Transverse colon (tissue), 4 donors: ENCODE data around the gene PLD5.

Experiments used
- POLR2A ChIP-seq: fragments of 450-650 bp; IDR thresholded peaks from one replicate; pipeline ENCODE4 v1.6.1; 2016; ENCODE audit warnings: antibody characterized with exemption, mild to moderate bottlenecking, moderate library complexity
- POLR2AphosphoS5 ChIP-seq, 3 donors: sonication (generic); formaldehyde crosslinking; IDR thresholded peaks; one replicate each; pipeline ENCODE4 v1.6.1; 2016; ENCODE audit warnings: antibody characterized with exemption in 3 of 3
- TF ChIP-seq, protein P1 (sequence below), 5 experiments: fragments of 200-600 bp in 3 of 5; fragments of 450-650 bp in 2 of 5; sonication (generic) in 3 of 5; IDR thresholded peaks; 1 replicate in 2 of 5; 2 replicates in 3 of 5; pipeline ENCODE4 v1.5.1; 2016 to 2017; ENCODE audit warnings: antibody characterized with exemption in 5 of 5, inconsistent platforms in 3 of 5, mild to moderate bottlenecking in 2 of 5, moderate library complexity in 1 of 5

DNA sequence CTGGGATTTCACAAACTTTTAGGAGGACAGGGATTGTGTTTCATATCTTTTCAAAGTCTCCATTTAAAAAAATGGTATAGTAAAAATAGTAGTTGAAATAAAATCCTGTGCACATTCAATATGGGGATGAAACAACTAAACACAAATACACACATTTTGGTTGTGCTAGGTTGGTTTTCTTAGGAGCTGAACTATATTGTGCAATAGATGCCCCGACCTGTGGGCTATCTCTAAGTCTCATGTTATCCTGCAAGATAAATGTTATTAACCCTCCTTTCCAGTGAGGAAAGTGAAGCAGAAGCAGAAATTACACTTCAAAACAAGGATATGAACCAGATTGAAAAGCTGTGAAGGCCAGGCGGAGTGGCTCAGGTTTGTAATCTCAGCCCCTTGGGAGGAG, 1.3 kb upstream of the PLD5 start:
- TF ChIP-seq, protein P1, sequence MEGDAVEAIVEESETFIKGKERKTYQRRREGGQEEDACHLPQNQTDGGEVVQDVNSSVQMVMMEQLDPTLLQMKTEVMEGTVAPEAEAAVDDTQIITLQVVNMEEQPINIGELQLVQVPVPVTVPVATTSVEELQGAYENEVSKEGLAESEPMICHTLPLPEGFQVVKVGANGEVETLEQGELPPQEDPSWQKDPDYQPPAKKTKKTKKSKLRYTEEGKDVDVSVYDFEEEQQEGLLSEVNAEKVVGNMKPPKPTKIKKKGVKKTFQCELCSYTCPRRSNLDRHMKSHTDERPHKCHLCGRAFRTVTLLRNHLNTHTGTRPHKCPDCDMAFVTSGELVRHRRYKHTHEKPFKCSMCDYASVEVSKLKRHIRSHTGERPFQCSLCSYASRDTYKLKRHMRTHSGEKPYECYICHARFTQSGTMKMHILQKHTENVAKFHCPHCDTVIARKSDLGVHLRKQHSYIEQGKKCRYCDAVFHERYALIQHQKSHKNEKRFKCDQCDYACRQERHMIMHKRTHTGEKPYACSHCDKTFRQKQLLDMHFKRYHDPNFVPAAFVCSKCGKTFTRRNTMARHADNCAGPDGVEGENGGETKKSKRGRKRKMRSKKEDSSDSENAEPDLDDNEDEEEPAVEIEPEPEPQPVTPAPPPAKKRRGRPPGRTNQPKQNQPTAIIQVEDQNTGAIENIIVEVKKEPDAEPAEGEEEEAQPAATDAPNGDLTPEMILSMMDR (IDR thresholded peaks at IDR 0.05) = no peak
- TF ChIP-seq POLR2AphosphoS5 (IDR thresholded peaks at IDR 0.05) (no peak), POLR2A (no peak)
